Lower leg skin (tissue), 4 donors: ENCODE measurements around the gene GPR132. TPM values are rescaled to one million over a fixed set of nuclear protein-coding genes. Genes with fewer than 3 reads are reported as not detected.

ENCODE experiments used
- DNase-seq, 2 donors: peaks; one replicate each; pipeline ENCODE4 v3.0.0-alpha.2; 2019; ENCODE audit warnings: low spot score in 2 of 2
- H3K4me3 ChIP-seq: fragments of 200-600 bp; sonication (generic); 2 replicates; pipeline ENCODE4 v1.5.1; 2017; ENCODE audit warnings: mild to moderate bottlenecking, low read depth; ENCODE audit not compliant: poor library complexity, severe bottlenecking
- CTCF ChIP-seq, 3 donors: fragments of 450-650 bp; IDR thresholded peaks; one replicate each; pipeline ENCODE4 v1.5.1; 2016; ENCODE audit warnings: antibody characterized with exemption in 3 of 3, mild to moderate bottlenecking in 3 of 3, moderate library complexity in 2 of 3
- POLR2A ChIP-seq, 2 donors: fragments of 450-650 bp; IDR thresholded peaks; one replicate each; pipeline ENCODE4 v1.6.1; 2016 to 2017; ENCODE audit warnings: antibody characterized with exemption in 2 of 2, mild to moderate bottlenecking in 1 of 2, moderate library complexity in 1 of 2
- WGBS, 2 donors: methylation state at CpG; one replicate each; pipeline ENCODE4 v1.1.5; 2018; 5-methylcytosine and 5-hydroxymethylcytosine counted together
- intact Hi-C: fragments of 100-400 bp; cut with DNase I; formaldehyde crosslinking; loops from one replicate; pipeline ENCODE4 v1.15.0; 2023; ENCODE audit warnings: low total_unique reads
- total RNA-seq, 4 donors: library from RNA; depleted of rRNA; stranded (reverse); fragments of >200 nt; gene quantifications; one replicate each; pipeline ENCODE4 v1.1.0, GENCODE V29; 2016

The GPR132 gene
- total RNA-seq, 4 donors from 2014 or later, result 0.84 to 1.3 (median 1.1) TPM

GRCh38 chr14:105062048-105062433, 3.2 kb downstream of the GPR132 start:
- H3K4me3 ChIP-seq, result no peak overlapping the region
- DNase-seq, result peak in 1 of 2 donors; percentile 84
- intact Hi-C loops, result no loop called here
- WGBS, 2 donors, result 81 to 85% methylated on average over 7 of the region's 7 CpGs
- TF ChIP-seq CTCF (IDR thresholded peaks at IDR 0.05), result no peak
- no peak for TF ChIP-seq POLR2A (IDR thresholded peaks at IDR 0.05)

- TF ChIP-seq POLR2A (IDR thresholded peaks at IDR 0.05), result no peak
- no peak for TF ChIP-seq CTCF (IDR thresholded peaks at IDR 0.05)
- intact Hi-C loops, result no loop called here
- peak in 1 of 2 donors; percentile 89 for DNase-seq
- 41 to 56% methylated on average over 5 to 13 of the region's 13 CpGs for WGBS, 2 donors
- no peak overlapping the region for H3K4me3 ChIP-seq
Measured at GRCh38 chr14:105061428-105062047, 3.7 kb downstream of the GPR132 start.

- DNase-seq, result peak in 1 of 2 donors; percentile 88
- intact Hi-C loops, result no loop called here
- TF ChIP-seq POLR2A (IDR thresholded peaks at IDR 0.05) (no peak), CTCF (IDR thresholded peaks at IDR 0.05) (no peak)
- H3K4me3 ChIP-seq, result no peak overlapping the region
- 71 to 83% methylated on average over 26 to 27 of the region's 30 CpGs for WGBS, 2 donors
Measured at GRCh38 chr14:105060751-105061427, 4.3 kb downstream of the GPR132 start.

GRCh38 chr14:105059925-105060565, 5.2 kb downstream of the GPR132 start:
- DNase-seq, result peak in 1 of 2 donors; percentile 83
- 70 to 81% methylated on average over 10 to 15 of the region's 16 CpGs for WGBS, 2 donors
- TF ChIP-seq CTCF (IDR thresholded peaks at IDR 0.05), result no peak
- TF ChIP-seq POLR2A (IDR thresholded peaks at IDR 0.05), result no peak
- H3K4me3 ChIP-seq, result no peak overlapping the region
- intact Hi-C loops, result no loop called here

- 55 to 56% methylated on average over 16 to 18 of the region's 22 CpGs for WGBS, 2 donors
- H3K4me3 ChIP-seq, result no peak overlapping the region
Measured at GRCh38 chr14:105059035-105059924, 6.0 kb downstream of the GPR132 start.

More at GRCh38 chr14:105059035-105059924, 6.0 kb downstream of the GPR132 start:
- TF ChIP-seq POLR2A (IDR thresholded peaks at IDR 0.05) (no peak), CTCF (IDR thresholded peaks at IDR 0.05) (no peak)
- no peak for DNase-seq
- intact Hi-C loops, result no loop called here
